Uterus (tissue), 2 donors: Measurements from ENCODE around the gene MAB21L2.

Source experiments
- CTCF ChIP-seq, 4 experiments: fragments of 200-600 bp in 2 of 4; fragments of 450-650 bp in 2 of 4; sonication (generic) in 2 of 4; IDR thresholded peaks; one replicate each; pipeline ENCODE4 v1.5.1; 2016 to 2019; ENCODE audit warnings: antibody characterized with exemption in 4 of 4, mild to moderate bottlenecking in 2 of 4, moderate library complexity in 1 of 4
- POLR2A ChIP-seq, 2 donors: fragments of 450-650 bp; IDR thresholded peaks; one replicate each; pipeline ENCODE4 v1.6.1; 2016; ENCODE audit warnings: antibody characterized with exemption in 2 of 2, mild to moderate bottlenecking in 1 of 2, moderate library complexity in 1 of 2

DNA sequence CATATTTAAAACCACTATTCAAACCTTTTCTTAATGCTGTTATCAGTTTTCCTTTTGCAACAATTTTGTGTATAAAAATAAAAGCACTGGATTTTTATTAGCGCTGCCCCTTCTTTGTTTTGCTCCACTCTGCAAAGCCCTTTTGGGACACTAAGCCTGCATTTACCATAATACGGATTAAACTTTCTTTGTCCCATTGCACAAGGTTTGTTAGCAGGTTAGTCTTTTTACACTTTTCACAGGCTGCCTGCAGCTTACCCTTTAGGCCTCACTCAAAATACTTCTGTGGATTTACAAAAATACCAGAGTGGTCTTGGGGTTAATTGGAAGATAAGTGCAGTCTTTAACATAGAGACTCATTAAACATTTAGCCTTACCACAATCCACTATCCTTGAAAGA, 35.7 kb upstream of the MAB21L2 start:
- no peak for TF ChIP-seq CTCF (IDR thresholded peaks at IDR 0.05)
- no peak for TF ChIP-seq POLR2A (IDR thresholded peaks at IDR 0.05)
